IMR-90 (cell line): ENCODE measurements around the gene LRSAM1. TPM values are rescaled to one million over a fixed set of nuclear protein-coding genes. Genes with fewer than 3 reads are reported as not detected.

ENCODE experiments used
- ATAC-seq: fragments of 200-7000 bp; cut with Tn5 transposase; 2 replicates; pipeline ENCODE4 v1.9.1; 2020; ENCODE audit warnings: low read depth, mild to moderate bottlenecking, moderate library complexity
- BruUV-seq: library from RNA; stranded (reverse); fragments of 400-500 nt; replicated peaks from 2 replicates; lab custom pipeline; 2021; lab: Mats Ljungman, UMichigan
- CTCF ChIA-PET: fragments of 300-600 bp; formaldehyde crosslinking; extraction: SDS; loops from one replicate; lab custom pipeline; 2021; ENCODE audit warnings: antibody characterized with exemption; lab: Yijun Ruan, JAX
- POLR2A ChIA-PET: fragments of 300-600 bp; sonication (Branson Sonifier 250); formaldehyde crosslinking; loops from one replicate; lab custom pipeline; 2022; ENCODE audit warnings: antibody characterized with exemption; ENCODE audit not compliant: unreplicated experiment; lab: Charles Lee
- DNase-seq: peaks from one replicate; pipeline ENCODE4 v3.0.0; 2013
- H2AFZ ChIP-seq: replicated peaks from 2 replicates; pipeline ENCODE3; 2013; ENCODE audit warnings: low read length, mild to moderate bottlenecking; ENCODE audit not compliant: poor library complexity
- H2AK5ac ChIP-seq: 2 replicates; pipeline ENCODE4 v1.6.1; 2013; ENCODE audit warnings: low read depth, low read length, inconsistent platforms
- H2AK9ac ChIP-seq: replicated peaks from 2 replicates; pipeline ENCODE3; 2013; ENCODE audit warnings: mild to moderate bottlenecking, low read depth, low read length, moderate library complexity; ENCODE audit not compliant: poor library complexity
- H2BK120ac ChIP-seq: 2 replicates; pipeline ENCODE4 v1.6.1; 2013; ENCODE audit warnings: low read depth, low read length, inconsistent platforms
- H2BK15ac ChIP-seq: 3 replicates; pipeline ENCODE4 v1.6.1; 2013; ENCODE audit warnings: low read depth, low read length, inconsistent platforms
- H2BK20ac ChIP-seq: 2 replicates; pipeline ENCODE4 v1.6.1; 2013; ENCODE audit warnings: low read depth, mild to moderate bottlenecking, inconsistent platforms, low read length, moderate library complexity
- H2BK5ac ChIP-seq: 2 replicates; pipeline ENCODE4 v1.6.1; 2013; ENCODE audit warnings: mild to moderate bottlenecking, low read depth, low read length, inconsistent platforms; ENCODE audit not compliant: poor library complexity, severe bottlenecking
- H3K14ac ChIP-seq: replicated peaks from 2 replicates; pipeline ENCODE4 v1.6.1; 2013; ENCODE audit warnings: low read depth, low read length, inconsistent platforms
- H3K18ac ChIP-seq: 2 replicates; pipeline ENCODE4 v1.6.1; 2013; ENCODE audit warnings: low read depth, low read length, control low read depth
- H3K23ac ChIP-seq: 2 replicates; pipeline ENCODE4 v1.6.1; 2013; ENCODE audit warnings: low read depth, low read length, inconsistent platforms
- H3K27ac ChIP-seq: 2 replicates; pipeline ENCODE4 v1.5.1; 2013; ENCODE audit warnings: mild to moderate bottlenecking, control low read depth, low read length; ENCODE audit not compliant: insufficient read depth
- H3K27me3 ChIP-seq: 2 replicates; pipeline ENCODE4 v1.6.1; 2013; ENCODE audit warnings: low read length; ENCODE audit not compliant: control insufficient read depth, insufficient read depth
- H3K36me3 ChIP-seq: 2 replicates; pipeline ENCODE4 v1.6.1; 2013; ENCODE audit warnings: low read length, mixed read lengths; ENCODE audit not compliant: control insufficient read depth, insufficient read depth
- H3K4ac ChIP-seq: 2 replicates; pipeline ENCODE4 v1.6.1; 2013; ENCODE audit warnings: low read depth, low read length, inconsistent platforms
- H3K4me1 ChIP-seq: 2 replicates; pipeline ENCODE4 v1.6.1; 2013; ENCODE audit warnings: low read length, mixed read lengths; ENCODE audit not compliant: control insufficient read depth, insufficient read depth
- H3K4me2 ChIP-seq: 2 replicates; pipeline ENCODE4 v1.6.1; 2013; ENCODE audit warnings: low read depth, mild to moderate bottlenecking, control low read depth, low read length, moderate library complexity
- H3K4me3 ChIP-seq: 2 replicates; pipeline ENCODE4 v1.5.1; 2013; ENCODE audit warnings: low read depth, mild to moderate bottlenecking, control low read depth, low read length, moderate library complexity; ENCODE audit not compliant: insufficient read depth
- H3K56ac ChIP-seq: 2 replicates; pipeline ENCODE4 v1.6.1; 2013; ENCODE audit warnings: low read length, inconsistent platforms; ENCODE audit not compliant: insufficient read depth; ENCODE audit errors: extremely low read depth
- H3K79me1 ChIP-seq, 2 experiments: 2 replicates each; pipeline ENCODE4 v1.6.1; 2013; ENCODE audit warnings: low read length in 2 of 2, inconsistent platforms in 1 of 2, low read depth in 1 of 2
- H3K9ac ChIP-seq: 2 replicates; pipeline ENCODE4 v1.6.1; 2013; ENCODE audit warnings: low read depth, low read length, control low read depth
- H3K9me1 ChIP-seq: 2 replicates; pipeline ENCODE4 v1.6.1; 2013; ENCODE audit warnings: low read length, inconsistent platforms; ENCODE audit not compliant: insufficient read depth
- H3K9me3 ChIP-seq: 2 replicates; pipeline ENCODE4 v1.6.1; 2013; ENCODE audit warnings: low read length; ENCODE audit not compliant: control insufficient read depth, insufficient read depth
- H4K20me1 ChIP-seq: 2 replicates; pipeline ENCODE4 v1.6.1; 2013; ENCODE audit warnings: low read length, inconsistent platforms; ENCODE audit not compliant: insufficient read depth
- H4K5ac ChIP-seq: 2 replicates; pipeline ENCODE4 v1.6.1; 2013; ENCODE audit warnings: mild to moderate bottlenecking, low read depth, low read length, control low read depth
- H4K8ac ChIP-seq, 2 experiments: 2 replicates each; pipeline ENCODE4 v1.6.1; 2013; ENCODE audit warnings: low read depth in 2 of 2, low read length in 2 of 2, control low read depth in 1 of 2, inconsistent platforms in 1 of 2
- H4K91ac ChIP-seq: 2 replicates; pipeline ENCODE4 v1.6.1; 2013; ENCODE audit warnings: low read depth, low read length, inconsistent platforms; ENCODE audit not compliant: insufficient read depth
- CHD1 ChIP-seq: IDR thresholded peaks from 2 replicates; pipeline ENCODE4 v1.6.1; 2012; ENCODE audit warnings: low read depth, low read length, improper control_type of control experiment
- whole genome bisulfite sequencing, 2 experiments: methylation state at CpG; one replicate each; pipeline versions ENCODE4 v1.1.5 to v1.1.7; 2013; ENCODE audit warnings: missing lambda C conversion rate in 2 of 2; ENCODE audit not compliant: insufficient read length in 1 of 2; ENCODE audit errors: extremely low coverage in 2 of 2; 5-methylcytosine and 5-hydroxymethylcytosine counted together
- dilution Hi-C: fragments of 300-500 bp; cut with HindIII; formaldehyde crosslinking; loops from one replicate; pipeline ENCODE4 v1.14.3; 2018; ENCODE audit warnings: low sequenced_read_pairs; ENCODE audit not compliant: unreplicated experiment
- in situ Hi-C: fragments of 300-500 bp; cut with MboI; formaldehyde crosslinking; loops from 3 replicates; pipeline ENCODE4 v1.14.3; 2019; ENCODE audit warnings: low sequenced_read_pairs, inconsistent platforms, mixed read lengths
- intact Hi-C: fragments of 100-400 bp; cut with micrococcal nuclease; formaldehyde crosslinking; loops from 2 replicates; pipeline ENCODE4 v1.10.0; 2022
- polyA plus RNA-seq, 3 experiments: library from polyadenylated mRNA; depleted of rRNA; stranded (reverse); fragments of >200 nt; gene quantifications; 2 replicates each; pipeline ENCODE4 v1.2.3, GENCODE V29; 2012; ENCODE audit warnings: low replicate concordance in 1 of 3
- total RNA-seq: library from RNA; depleted of rRNA; stranded (reverse); fragments of >200 nt; gene quantifications from 2 replicates; pipeline ENCODE4 v1.2.3, GENCODE V29; 2012

Gene LRSAM1
- total and polyA plus RNA-seq, 2 of the 4 experiments (the other 2 are of a cell fraction) = 3.0 to 9.3 TPM

DNA sequence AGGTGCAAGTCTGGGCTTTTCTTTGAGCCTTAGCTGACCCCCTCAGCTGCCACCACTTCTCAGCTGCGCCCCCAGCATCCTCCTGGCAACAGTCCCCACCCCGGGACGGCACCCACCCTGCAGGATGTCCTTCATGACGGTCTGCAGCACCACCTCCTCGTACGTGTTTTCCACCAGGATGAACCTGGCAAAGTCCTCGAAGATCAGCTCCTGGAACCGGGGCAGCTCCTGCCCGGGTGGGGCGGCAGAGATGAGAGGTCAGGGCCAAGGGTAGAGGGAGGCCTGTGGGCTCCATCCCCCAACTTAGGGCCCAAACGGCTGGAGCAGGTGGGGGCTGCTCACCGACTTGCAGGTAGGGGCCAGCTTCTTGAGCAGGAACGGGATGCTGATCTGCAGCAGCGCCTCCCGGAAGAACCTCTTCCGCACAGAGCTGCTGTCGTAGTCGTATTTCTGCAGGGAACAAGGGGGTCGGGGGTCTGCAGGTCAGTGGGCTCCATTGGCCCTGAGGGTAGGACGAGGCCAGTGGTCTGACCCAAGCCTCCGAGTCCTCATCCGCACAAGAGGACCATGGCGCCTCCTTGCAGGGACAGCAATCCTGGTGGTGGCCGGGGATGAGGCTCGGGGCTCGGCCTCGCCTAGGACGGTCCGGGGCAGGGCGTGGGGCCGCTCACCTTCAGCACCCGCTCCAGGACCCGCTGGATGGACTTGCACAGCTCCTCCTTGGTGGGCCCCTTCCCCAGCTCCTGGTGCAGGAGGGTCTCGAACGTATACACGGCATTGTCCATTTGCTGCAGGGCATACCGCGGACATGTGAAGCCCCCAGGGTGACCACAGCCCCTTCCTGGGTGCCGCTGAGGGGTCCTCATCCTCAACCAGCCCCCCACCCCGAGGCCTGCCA, 56.7 kb downstream of the LRSAM1 start:
- Histone ChIP-seq H4K91ac (no peak overlapping the region), H3K56ac (no peak overlapping the region), H3K9me1 (no peaks in the 10 kb centered on the region), H3K4me3 (no peak overlapping the region), H3K9ac (no peak overlapping the region), H3K4me2 (no peak overlapping the region), H4K20me1 (peaks cover 33% of the 10 kb centered on the region), H4K5ac (no peak overlapping the region), H2AFZ (no peak overlapping the region), H3K4me1 (peaks cover 7% of the 10 kb centered on the region; the same call in 1 of the 2 replicates), H3K4ac (peak overlapping the region; percentile 55; the same call in 1 of the 2 replicates), H2BK5ac (peak overlapping the region; percentile 1), H2BK15ac (no peak overlapping the region), H3K27me3 (no peaks in the 10 kb centered on the region), H3K14ac (no peak overlapping the region), H2BK120ac (no peak overlapping the region), H4K8ac (no peak overlapping the region), H3K9me3 (no peaks in the 10 kb centered on the region), H3K18ac (no peak overlapping the region), H2BK20ac (no peak overlapping the region; the same call in 1 of the 2 replicates), H3K36me3 (peaks cover 79% of the 10 kb centered on the region), H3K27ac (no peak overlapping the region), H3K23ac (0 out of 2 replicates have a peak overlapping the region, but pooled peaks have one; percentile 20), H3K79me1 (peaks cover 26 to 82% of the 10 kb centered on the region in 2 experiments), H2AK5ac (0 out of 2 replicates have a peak overlapping the region, but pooled peaks have one; percentile 15), H2AK9ac (peak overlapping the region; percentile 76)
- DNase-seq = no peak
- dilution Hi-C loops = no loop called here
- TF ChIP-seq CHD1 = no peak
- intact Hi-C loops = loop anchor here (5.0 to 10.0 kb wide), 2 partner anchors 224 to 417 kb away; no protein-coding TSS in a partner anchor
- in situ Hi-C loops = no loop called here
- ChIA-PET CTCF (interaction anchor here (0.7 kb wide), 1 partner anchor 17 kb away, joined by 4 read pairs; no protein-coding TSS in a partner anchor), POLR2A (no interaction called here)
- ATAC-seq = no peak
- no TSS peak for BruUV-seq
- WGBS, 2 experiments = 93% methylated on average over 29 of the region's 40 CpGs; no CpG with 5 or more reads in 1 of the 2 experiments
